Dedifferentiated amniotic fluid mesenchymal stem cell (primary cell): ENCODE data around the gene CAPZA2.
A peak's percentile ranks its signal among the peaks of the same experiment; 100 is the strongest.

Source experiments
- DNase-seq: peaks from one replicate; pipeline ENCODE4 v3.0.0-alpha.2; 2016; ENCODE audit errors: extremely low spot score

CAPZA2 gene

DNA sequence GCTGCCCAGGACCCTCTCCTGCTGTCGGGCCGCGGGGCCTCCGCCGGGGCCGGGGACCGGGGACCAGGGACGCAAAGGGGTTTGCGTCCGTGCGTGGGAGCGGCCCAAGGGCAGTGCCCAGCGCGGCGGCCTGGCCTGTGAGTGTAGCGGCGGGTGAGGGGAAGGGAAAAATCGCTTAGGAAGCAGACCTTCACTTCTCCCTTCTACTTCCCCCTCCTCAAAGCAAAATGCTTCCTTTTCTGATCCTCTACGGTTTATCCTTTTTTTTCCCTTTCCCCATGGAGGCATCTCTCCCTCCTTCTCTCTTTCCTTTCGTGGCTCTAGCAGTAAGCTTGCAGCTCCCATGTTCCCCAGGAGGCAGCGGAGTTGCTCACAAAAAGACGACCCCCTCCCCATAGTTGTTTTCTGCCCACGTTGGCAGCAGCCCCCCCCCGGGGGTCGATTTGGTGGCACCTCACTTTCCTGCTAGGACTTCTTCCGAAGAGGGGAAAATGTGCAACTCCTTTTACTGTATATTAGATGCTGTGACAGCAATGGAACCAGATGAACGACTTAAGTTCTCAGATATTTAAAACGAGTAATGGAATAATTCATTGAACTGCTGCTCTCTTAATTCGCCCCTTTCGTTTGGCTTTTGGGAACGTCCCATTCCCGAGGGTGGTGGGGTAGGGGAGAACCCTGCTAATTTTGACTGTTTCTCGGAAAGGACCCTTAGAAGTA lies 724 bp downstream of the CAPZA2 start:
- DNase-seq: no peak

DNA sequence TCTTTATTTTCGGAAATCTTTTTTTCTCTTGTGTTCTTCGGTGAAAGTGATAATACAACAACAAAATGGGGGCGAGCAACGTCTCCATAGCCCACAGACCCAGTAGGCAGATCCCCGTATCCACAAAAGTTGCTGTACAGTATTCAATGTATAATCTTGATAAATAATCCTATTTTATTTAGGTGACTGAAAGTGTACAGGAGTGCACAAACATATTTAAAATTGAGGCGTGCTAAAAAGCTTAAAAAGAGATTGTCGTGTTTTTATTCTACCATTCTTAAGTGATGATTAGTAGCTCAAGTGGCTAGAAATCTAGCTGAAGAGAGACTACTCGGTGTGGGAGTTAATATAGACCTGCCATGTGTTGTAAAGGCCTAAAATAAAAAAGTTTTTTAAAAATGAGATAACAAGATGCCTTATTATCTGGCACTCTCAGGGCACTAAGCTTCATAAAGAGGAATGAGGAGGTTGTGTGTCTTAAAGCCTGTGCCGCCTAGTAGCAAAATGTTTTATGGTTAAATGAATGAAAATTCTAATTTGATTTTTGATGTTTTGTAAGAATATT lies 1.6 kb downstream of the CAPZA2 start:
- no peak for DNase-seq

GRCh38 chr7:116871061-116871700 lies 8.8 kb downstream of the CAPZA2 start:
- no peak for DNase-seq

DNA sequence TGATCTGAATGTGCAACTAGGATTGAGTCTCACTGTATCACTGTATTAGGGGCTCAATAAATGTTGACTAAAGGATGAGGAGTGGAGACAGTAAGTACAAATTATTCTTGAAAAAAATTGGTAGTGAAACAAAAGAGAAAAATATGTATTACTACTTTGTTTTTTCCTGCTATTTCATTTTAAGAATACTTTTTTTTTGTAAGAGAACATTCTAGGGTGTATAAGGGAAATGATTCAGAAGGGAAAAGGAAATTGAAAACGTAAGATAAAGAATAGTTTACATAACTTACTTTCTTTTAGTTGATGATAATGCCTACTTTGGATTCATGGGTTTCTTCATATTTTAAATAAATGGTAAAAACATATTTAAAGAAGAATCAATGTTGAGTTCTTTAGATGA lies 9.6 kb downstream of the CAPZA2 start:
- no peak for DNase-seq

GRCh38 chr7:116873619-116874018 lies 11.2 kb downstream of the CAPZA2 start:
- no peak for DNase-seq

DNA sequence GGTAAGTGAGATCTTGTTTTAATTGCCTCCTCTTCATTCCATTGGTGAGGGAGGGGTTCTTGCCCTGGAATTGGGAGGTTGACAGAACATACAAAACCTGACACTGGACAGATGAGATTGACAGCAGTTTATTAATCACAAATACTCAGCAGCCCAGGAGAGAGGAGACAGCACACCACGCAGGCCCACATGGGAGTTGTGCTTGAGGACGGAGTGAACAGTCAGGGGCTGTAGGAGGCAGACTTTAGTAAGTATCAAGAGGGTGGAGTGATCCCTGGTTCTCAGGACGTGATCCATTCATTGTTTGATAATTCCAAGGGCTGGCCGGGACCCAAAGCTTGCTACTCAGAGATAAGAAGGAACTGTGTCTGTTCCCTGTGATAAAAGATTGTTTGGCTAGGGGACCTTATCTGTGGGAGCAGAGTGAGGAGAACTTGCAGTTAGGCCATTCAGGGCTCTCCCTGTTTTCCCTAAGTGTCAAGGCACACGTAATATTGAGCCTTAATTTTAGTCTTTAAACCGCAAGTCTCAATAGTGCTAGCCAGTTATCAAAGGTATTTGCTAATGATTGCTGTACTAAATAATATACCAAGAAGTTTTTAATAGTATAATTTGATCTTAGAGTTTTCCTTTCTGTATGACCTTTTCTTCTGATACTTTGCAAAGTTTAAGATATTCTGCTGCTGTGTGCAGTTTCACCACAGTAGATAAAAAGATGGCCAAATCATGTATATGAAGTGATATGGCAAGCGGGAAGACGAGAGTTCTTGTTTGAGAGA lies 14.5 kb downstream of the CAPZA2 start:
- DNase-seq: no peak

DNA sequence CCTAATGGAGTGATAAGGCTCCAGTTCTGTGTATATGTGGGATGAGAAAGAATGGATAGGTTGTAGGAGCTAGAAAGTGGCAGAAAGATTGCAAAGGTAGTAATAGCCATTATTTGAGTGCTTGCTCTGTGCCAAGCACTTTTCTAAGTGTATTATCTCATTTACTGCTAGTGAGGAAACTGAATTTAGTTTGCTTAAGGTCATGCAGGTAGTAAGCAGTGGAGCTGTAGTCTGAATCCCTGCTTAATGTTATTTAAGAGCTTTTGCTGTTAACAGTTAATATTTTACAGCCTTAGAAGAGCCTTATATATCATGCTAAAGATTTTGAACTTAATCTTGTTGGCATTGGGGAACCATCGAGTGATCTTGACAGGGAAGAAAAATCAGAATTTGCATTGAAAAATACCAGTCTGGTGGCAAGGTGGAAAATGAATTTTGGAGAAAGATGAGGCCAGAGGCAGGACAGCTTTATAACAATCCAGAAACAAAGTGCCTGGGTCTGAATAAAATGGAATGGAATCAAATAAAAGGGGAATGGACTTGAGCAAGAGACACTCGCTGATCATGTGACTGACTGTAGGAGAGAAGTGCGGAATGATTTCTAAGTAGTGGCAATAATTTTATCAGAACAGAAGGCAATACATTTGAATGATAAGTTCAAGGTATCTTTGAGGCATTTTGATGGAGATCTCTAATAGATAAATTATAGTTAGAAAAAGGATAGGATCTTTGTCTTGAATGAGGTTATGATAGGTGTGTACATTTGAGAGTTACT lies 15.2 kb downstream of the CAPZA2 start:
- DNase-seq: no peak

DNA sequence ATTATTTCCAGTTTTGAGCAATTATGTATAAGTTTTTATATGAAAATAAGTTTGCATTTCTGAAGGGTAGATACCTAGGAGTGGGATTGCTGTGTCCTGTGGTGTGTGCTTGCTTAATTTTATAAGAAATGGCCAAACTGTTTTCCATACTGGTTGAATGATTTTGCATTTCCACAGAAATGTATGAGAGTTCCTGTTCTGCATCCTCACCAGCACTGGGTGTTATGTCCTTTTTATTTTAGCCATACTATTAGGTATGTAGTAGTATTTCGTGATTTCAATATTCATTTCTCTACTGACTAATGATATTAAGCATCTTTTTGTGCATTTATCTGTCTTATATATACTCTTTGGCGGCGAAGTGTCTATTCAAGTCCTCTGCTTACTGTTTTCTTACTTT lies 22.3 kb downstream of the CAPZA2 start:
- no peak for DNase-seq

GRCh38 chr7:116885724-116886123 lies 23.3 kb downstream of the CAPZA2 start:
- no peak for DNase-seq

DNA sequence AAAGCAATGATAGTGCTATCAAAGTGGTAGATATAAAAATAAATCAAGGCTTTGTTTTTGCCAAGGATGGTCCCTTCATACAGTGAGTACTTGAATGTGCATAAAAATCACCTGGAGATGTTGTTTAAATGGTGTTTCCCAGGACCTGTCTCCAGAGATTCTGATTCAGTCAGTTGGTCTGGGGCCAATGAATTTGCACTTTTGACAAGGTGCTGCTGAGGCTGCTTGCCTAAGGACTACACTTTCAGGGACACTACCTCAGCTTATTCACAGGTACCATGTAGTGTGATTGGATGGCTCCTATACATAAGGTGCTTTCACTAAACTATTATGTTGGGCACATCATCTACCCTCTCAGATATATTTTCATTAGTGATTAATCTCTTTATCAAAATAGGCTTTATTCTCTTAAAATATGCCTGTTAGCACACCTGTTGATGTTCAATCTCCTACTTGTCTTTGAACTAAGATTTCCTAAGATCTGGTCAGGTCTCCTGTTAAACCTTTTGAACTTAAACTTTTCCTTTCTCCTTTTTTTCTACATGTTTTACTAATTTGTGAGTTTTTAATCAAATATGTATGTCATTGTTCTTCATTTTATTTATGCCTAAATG lies 24.3 kb downstream of the CAPZA2 start:
- DNase-seq: no peak

DNA sequence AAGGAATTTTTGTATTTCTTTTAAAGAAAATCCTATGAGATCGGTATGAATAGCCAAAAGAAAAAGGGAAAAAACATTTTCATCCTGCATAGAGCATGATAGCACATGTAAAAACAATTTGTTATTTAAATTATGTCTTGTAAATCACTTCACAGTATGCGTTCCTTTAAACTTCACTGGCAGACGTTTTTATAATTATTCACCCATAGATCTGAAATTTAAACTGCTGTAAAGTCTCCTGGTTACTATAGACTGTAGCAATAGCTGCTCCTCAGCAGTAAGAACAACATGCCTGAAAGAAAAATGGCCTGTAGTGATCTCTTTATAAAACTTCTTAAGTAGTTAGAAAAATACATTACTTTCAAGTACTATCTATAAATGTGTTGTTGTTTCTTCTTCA lies 26.5 kb downstream of the CAPZA2 start:
- no peak for DNase-seq

GRCh38 chr7:116895849-116896248 lies 33.5 kb downstream of the CAPZA2 start:
- no peak for DNase-seq

DNA sequence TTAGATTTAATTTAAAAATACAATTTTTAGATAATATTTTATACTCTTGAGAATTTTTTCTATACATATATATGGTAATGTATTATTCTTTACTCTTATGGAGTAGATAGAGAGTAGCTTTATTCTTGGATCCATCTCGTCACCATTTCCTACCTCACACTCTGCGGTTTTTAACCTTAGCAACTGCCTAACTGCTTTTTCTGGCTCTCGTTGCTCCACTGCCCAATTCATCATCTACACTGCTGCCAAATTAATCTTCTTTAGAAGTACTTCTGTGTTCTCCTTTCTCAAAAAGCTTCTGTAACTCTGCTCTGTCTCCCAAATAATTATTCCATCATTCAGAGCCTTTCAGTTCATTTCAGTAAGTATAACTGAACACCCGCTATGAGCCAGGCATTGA lies 35.3 kb downstream of the CAPZA2 start:
- no peak for DNase-seq

DNA sequence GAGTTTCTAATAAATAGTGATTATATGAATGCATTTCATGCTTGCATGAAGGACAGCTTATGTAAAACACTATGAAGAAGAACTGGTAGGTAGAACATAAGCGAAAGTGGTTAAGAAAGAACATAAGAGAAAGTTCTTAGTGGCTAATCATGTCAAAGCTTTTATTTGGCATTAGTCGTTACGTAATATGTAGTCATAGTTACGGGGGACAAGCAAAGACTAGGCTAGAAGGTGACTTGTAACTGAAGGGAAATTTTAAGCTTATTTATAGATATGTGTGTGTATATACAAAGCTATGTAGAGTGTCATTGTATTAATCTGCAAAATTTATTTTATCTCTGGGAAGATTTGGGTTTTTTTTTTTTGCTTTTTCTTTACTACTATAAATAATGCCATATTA lies 36.9 kb downstream of the CAPZA2 start:
- DNase-seq: no peak

- no peak for DNase-seq
Measured at GRCh38 chr7:116901143-116901542, 38.8 kb downstream of the CAPZA2 start.

- DNase-seq: no peak
Measured at GRCh38 chr7:116902867-116903266, 40.5 kb downstream of the CAPZA2 start.

- no peak for DNase-seq
Measured at GRCh38 chr7:116906391-116906790, 44.0 kb downstream of the CAPZA2 start.

DNA sequence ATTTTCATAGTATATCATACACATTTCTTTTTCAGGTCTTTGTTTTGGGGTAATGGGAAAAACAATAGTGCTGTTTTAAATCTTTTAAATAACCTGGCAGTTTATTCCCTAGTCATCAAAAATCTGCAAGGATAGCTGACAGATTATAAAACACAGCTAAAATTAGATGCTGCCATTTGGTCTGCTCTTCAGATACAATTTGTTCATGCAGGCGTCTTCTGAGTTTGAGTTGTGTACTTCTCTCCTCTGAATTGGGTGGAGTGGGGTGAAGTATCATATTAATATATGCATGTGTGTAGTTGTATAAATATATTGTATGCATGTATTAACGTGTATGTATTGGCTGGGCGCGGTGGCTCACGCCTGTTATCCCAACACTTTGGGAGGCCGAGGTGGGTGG lies 48.0 kb downstream of the CAPZA2 start:
- DNase-seq: no peak

DNA sequence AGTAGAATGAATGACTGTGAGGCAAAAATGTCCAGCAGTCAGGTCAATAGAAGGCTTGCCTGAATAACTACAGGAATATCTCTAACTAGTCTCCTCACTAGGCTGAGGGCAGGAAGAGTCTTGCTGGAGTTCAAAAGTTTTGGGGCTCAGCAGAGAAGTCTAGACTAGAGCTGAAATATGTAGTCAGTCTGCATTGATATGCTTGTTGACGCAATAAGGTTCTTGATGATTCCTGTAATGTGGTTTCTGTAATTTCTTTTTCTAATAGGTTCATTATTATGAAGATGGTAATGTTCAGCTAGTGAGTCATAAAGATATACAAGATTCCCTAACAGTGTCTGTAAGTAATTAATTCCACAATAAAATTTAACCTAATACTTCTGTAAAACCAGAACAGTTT lies 49.4 kb downstream of the CAPZA2 start:
- DNase-seq: no peak

DNA sequence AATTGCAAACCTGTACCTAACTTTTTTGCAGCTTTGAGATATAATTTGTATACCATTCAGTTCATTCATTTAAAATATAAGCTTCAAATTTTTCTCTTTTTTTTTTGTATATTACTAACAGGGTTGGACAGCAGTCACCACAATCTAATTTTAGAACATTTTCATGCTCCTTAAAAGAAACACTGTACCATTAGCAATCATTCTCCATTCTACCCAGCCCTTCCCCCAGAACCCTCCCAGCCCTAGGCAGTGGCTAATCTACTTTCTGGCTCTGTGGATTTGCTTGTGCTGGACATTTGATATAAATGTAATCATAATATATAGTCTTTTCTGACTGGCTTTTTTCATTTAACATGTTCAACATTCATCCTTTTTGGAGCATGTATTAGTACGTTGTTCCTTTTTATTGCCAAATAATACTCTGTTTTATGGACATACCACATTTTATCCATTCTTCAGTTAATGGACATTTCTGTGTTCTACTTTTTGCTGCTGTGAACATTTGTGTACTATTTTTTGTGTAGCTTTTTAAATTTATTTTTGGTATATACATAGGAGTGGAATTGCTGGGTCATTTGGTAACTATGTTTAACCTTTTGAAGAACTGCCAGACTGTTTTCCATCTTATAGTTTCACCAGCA lies 50.0 kb downstream of the CAPZA2 start:
- DNase-seq: no peak

DNA sequence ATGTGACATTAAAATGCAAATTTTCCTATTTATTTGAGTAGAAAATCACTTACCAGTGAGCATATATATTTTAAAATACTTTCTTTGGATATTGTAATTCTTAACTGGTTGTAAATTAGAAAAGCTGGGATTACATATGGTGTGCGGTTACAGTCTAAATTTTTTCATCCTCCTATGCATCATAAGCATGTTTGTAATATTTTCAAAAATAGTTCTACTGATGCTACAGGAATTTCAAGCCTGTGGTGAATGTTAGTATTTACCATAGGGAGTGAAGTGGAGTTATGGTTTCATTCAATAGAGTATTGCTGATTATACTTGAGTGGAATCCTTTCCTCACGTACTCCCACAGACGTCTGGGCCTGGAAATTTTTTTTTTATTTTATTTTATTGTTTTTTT lies 56.3 kb downstream of the CAPZA2 start:
- peak; percentile 69 for DNase-seq
